ENCODE measurements around the gene RFPL1.
"Not testable (repeated sequence)": the region's sequence is repeated elsewhere in the genome, so short reads cannot be mapped to it uniquely, and the experiment has no call there.

Gene RFPL1

DNA sequence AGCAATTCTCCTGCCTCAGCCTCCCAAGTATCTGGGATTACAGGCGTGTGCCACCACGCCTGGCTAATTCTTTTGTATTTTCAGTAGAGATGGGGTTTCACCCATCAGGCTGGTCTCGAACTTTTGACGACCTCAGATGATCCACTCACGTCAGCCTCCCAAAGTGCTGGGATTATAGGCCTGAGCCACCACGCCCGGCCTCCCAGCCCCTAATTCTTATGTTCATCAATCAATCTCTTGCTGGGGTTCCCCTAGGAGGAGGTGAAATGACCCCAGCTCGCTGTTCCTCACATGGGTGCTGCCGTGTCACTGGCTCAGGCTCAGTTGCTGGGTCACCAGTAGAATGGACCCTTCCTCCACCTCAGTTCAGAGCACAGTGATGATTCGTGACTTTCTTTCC lies at the start of gene RFPL1:
Gene RFPL1 (plus strand): TSS at position 301 of the 400 bp plus-strand sequence.
- not testable (repeated sequence) for FAIRE-seq; DNase-seq (ENCODE audit: insufficient read length, low spot score)

DNA sequence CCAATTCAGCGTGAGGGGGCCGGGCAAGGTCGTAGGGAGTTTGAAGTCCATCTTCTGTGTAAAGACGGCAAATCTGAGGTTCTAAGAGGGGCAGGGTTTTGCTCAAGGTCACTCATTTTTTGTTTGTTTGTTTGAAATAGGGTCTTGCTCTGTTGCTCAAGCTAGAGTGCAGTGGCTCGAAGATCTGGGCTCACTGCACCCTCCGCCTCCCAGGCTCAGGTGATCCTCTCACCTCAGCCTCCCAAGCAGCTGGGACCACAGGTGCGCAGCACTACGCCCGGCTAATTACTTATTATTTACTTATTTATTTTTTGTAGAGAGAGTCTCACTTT lies 49.7 kb upstream of the RFPL1 start:
- no peak for FAIRE-seq
- DNase-seq (ENCODE audit: insufficient read length, low spot score) = no peak

DNA sequence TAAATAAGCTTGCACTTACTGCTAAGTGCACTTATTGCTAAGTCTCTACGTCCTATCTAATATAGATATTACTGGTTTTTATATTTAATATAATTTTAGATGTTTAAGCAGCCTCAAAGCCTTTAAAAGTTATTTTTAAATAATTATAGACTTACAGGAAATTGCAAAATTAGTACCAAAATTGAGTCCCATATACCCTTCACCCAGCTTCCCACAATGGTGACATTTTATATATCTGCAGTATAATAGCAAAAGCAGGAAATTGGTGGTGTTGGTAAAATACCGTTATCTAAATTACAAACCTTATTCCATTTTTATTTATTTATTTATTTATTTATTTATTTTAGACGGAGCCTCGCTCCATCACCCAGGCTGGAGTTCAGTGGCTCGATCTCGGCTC lies 48.1 kb upstream of the RFPL1 start:
- DNase-seq (ENCODE audit: insufficient read length, low spot score) (no peak), FAIRE-seq (no peak)

DNA sequence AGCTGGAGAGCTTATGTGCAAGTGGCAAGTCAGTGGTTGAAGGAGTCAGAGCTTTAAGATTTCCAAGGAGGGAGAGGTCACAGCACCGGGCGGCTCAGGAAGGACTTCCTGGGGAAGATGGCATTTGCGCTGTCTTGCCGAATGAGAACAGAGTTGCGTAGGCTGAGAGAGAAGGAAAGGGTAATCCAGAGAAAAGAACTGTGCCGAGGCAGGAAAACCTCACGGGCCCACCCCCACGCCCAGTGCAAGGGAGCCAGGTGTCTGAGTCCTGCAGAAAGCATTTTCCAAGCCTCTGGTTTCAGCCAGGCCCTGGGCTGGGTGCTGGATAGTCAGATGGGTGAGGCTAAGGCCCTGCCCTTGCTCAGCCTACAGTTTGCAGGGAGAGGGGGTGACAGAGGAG lies 46.8 kb upstream of the RFPL1 start:
- DNase-seq (ENCODE audit: insufficient read length, low spot score) = no peak
- no peak for FAIRE-seq

DNA sequence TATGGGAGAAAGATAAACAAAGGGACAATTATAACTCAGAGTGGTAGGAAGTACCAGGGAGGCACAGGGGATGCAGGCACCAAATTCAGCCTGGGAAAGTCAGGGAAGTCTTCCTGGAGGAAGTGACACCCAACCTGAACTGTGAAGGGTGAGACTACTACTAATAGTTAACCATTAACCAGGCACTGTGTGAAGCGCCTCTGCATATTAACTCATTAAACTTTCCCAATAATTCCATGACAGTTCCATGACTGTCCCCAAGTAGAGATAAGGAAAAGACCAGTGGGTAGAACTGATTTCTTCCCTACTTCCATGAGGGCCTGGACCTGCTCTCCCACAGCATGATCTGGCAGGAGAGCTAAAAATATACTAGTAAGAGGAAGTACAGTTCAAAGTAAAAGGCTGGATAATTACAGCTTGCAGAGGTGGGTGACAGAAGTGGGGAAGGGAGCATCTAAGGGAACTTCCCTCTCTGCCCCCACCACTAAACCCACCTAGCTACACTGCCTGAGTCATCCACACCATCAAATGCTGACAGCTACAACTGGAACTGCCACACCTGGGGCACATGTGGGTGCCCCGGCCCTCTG lies 45.3 kb upstream of the RFPL1 start:
- DNase-seq (ENCODE audit: insufficient read length, low spot score) (no peak), FAIRE-seq (no peak)

DNA sequence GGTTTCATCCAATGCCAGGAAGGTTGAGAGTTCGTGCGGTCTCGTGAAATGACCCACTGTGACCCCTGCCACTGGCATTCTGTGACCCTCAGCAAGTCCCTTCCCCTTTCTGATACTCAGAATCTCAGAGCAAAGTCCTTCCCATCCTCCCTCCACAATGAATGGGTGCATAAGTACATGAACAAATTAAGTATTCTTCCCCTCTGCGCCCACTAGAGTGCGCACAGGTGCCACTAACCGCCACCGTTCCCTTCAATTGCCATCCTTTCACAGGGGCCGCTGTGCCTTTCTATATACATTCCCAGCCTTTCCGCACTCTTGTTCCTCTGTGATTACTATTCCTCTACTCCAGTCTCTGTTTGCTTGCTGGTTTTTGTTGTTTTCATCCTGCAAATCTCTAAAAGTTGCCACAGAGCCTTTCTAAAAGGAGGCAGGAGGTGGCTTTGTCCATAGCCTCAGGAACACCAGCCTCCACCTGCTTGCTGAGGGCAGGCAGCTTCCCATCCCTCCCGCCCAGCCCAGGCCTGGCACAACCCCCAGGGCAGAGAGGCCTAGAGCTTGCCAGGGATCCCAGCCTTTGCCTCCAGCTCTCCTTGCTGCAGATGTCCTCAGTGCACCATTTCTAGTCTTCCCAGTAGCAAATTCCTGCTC lies 43.3 kb upstream of the RFPL1 start:
- DNase-seq (ENCODE audit: insufficient read length, low spot score) (peak; percentile 64), FAIRE-seq (no peak)

DNA sequence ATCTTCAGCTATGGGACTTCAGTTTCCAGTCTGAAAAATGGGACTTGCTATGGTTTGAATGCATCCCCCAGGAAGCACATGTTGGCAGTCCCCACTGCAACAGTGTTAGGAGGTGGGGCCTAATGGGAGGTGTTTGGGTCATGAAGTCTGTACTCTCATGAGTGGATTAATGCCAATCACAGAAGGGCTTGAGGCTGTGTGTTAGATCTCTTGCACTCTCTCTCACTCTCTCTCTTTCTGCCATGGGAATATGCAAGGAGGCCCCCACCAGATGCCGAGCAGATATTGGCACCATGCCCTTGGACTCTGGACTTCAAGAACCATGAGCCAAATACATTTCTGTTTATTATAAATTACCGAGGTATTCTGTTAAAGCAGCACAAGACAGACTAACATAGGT lies 42.3 kb upstream of the RFPL1 start:
- DNase-seq (ENCODE audit: insufficient read length, low spot score) = no peak
- no peak for FAIRE-seq

DNA sequence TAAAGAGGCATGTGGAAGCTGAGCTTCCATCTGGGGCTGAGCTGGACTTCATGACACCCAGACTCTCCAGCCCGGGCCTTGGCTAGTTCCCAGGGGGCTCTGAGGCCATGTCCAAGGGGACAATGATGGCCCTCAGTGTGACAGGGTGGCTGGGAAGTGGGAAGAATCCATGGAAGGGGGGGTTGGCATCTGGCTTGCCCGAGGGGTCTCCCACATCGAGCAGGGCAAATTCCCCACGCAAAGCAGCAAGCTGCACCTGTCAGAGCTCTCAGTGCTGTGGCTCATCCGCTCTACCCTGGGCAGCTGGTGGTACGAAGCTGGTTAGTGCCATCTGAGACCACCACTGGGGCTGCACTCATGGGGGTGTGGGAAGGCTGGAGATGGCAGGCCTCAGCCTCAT lies 40.6 kb upstream of the RFPL1 start:
- DNase-seq (ENCODE audit: insufficient read length, low spot score) (no peak), FAIRE-seq (no peak)

DNA sequence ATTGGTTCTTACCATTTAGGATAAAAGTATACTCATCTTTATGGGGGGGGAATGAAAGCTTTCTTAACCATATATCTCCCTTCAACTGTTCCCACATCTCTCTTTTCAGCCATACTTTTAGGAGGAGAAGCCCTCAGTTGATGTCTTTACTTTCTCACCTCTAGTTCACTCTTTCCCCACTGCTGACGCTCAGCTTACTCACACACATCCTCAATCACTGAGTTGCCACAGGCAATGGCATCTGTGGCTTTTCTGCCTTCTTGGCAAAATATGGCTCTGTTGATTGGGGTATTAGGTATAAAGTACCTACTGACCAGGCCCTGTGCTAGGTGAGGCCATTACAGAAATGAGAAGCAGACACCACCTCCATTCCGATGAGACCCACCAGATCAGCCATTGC lies 37.8 kb upstream of the RFPL1 start:
- FAIRE-seq (no peak), DNase-seq (ENCODE audit: insufficient read length, low spot score) (no peak)

DNA sequence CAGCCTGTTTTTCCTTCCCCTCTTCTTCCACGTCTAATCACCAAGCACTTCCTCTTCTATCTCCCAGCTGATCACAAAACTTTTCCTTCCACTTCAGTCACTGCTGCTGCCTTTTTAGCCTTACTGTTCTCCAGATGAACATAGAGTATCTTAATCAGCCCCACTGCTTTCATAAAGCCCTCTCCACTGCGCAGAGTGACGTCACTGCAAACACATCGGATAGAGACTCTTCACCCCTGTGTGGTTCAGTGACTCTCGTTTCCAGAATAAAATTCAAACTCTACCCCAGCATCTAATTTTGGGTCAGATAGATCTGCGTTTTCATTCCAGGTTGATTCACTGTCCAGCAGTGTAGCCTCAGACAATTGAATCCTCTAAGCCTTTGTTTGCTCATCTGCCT lies 36.8 kb upstream of the RFPL1 start:
- not testable (repeated sequence) for FAIRE-seq; DNase-seq (ENCODE audit: insufficient read length, low spot score)

DNA sequence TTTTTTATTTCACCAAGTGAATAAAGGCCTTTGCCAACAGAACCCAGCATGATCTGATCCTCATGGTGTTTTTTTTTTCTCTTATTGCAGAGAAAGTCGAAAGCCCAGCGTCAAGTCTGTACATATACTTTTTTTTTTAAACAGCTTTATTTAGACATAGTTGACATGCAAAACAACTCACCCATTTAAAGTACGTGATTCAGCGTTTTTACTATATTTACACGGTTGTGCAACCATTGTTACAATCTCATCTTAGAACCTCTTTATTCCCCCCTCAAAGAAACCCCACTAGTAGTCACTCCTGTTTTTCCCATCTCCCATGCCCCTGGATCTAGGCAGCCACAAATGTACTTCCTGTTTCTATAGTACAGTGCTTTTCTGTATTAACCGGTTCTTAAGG lies 29.4 kb upstream of the RFPL1 start:
- FAIRE-seq = no peak
- no peak for DNase-seq (ENCODE audit: insufficient read length, low spot score)

DNA sequence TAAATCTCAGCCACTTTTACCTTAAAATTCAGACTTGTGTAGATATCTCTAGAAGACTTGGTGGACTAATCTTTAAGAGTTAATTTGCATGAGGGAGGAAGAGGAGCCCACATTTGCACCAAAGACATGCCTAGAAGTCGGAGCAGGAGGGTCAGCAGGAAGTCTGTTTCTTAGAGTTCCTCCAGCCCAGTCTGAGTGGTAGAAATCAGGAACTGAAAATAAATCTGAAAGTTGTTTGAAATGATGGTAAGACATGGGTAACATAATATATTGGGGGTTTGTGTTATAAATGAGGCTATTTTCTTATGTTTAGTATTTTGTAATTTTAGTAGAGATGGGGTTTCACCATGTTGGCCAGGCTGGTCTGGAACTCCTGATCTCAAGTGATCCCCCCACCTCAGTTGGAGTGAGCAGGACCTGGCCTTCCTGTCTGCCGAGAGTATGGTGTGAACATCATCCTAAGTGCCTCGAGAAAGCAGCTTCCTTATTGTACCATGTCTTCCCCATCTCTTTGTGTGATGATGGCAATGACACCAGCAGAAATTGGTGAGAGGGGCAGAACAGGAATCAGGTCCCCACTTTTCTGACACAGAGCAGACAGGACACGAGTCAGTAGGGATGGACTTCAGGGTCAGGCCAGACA lies 26.7 kb upstream of the RFPL1 start:
- not testable (repeated sequence) for DNase-seq (ENCODE audit: insufficient read length, low spot score)
- peak; percentile 71 for FAIRE-seq

DNA sequence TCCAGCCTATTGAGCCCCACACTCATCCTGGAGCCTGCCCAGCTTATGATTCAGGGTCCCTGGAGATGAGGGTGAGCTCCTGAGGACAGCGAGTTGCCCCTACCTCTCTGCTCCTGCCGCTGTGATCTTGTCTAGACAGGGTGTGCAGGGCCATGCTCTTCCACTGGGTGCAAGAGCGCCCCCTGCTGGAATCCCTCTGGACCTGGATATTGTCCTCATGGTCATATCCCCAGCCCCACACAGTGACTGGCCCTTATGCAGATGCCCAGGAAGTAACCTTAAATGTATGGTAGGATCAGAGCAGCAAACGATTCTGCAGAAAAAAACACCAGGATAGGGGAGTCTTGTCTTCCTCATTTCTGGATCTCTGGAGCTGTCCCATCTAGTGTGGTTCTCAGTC lies 25.6 kb upstream of the RFPL1 start:
- FAIRE-seq; DNase-seq (ENCODE audit: insufficient read length, low spot score): not testable (repeated sequence)

DNA sequence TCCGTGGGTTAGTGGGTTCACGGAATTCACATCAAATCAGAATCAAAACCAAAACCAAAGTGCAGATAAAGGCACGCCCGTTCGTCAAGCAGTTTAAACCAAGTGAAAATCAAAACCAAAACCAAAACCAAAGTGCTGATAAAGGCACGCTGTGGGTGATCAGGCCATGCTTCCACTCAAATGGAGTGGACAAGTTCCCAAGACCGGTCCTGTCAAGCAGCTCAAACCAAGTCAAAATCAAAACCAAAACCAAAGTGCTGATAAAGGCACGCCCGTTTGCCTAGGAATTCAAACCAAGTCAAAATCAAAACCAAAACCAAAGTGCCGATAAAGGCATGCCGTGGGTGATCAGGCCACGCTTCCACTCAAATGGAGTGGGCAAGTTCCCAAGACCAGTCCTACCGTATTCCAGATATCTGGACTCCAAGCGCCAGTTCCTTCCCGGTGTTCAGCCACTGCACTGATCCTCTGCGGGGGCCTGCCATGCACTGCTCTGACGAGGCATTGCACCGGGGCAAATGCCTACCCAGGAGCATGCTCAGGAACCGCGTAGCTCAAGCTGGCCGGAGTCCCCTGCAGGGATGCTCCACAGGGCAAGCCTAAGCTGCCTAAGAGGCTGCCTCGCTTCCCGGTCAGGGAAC lies 23.3 kb upstream of the RFPL1 start:
- not testable (repeated sequence) for DNase-seq (ENCODE audit: insufficient read length, low spot score); FAIRE-seq

DNA sequence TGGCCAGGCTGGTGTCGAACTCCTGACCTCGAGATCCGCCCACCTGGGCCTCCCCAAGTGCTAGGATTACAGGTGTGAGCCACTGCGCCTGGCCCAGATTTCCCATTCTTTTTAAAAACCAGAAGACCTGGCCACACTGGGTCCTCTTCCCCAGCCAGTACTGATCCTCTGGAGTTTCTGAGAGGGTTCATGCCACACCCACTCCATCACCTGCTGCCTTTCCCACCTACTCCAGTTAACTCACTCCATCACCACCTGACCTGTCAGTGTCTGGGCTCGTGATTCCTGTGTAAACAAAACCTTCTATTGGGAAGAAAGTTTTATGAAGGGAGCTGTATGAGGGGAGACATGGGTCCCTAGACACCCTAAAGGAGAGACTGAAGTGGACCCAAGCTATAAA lies 19.7 kb upstream of the RFPL1 start:
- not testable (repeated sequence) for FAIRE-seq; DNase-seq (ENCODE audit: insufficient read length, low spot score)

DNA sequence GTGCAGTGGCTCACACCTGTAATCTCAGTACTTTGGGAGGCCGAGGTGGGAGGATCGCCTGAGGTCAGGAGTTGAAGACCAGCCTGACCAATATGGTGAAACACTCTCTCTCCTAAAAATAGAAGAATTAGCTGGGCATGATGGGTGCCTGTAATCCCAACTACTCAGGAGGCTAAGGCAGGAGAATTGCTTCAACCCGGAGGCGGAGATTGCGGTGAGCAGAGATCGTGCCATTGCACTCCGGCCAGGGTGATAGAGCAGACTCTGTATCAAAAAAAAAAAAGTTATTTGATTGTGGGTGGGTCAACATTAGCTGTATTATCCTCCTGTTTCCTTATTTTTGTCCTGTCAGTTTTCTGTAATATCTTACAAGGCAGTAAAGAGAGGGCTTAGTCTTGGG lies 11.9 kb upstream of the RFPL1 start:
- no peak for FAIRE-seq
- DNase-seq (ENCODE audit: insufficient read length, low spot score) = no peak

DNA sequence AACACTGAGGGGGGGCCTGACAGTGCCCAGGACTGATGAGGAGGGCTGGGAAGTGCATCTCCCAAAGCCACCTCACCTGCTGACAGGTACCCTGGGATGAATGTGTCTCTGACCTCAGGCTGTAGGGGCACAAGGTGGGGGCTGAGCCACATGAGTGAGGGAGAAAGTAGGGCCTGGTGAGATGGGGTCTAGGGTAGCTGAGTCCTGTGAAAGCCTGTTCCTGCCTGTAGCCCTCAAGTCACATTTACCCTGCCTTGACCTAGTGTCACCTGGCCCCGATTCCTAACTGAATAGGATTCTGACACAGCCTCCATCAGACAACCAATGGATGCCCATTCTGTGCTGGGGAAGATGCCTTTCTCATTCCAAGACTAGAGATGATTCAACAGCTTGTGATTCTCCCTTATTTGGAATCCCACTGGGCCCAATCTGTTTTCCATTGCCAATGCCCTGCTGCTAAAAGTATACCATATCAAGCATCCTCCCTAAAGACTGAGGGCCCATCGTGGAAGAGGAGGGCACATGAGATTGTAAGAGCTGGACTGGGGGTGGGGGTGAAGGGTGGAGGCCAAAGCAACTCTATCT lies 11.1 kb upstream of the RFPL1 start:
- no peak for FAIRE-seq
- no peak for DNase-seq (ENCODE audit: insufficient read length, low spot score)

DNA sequence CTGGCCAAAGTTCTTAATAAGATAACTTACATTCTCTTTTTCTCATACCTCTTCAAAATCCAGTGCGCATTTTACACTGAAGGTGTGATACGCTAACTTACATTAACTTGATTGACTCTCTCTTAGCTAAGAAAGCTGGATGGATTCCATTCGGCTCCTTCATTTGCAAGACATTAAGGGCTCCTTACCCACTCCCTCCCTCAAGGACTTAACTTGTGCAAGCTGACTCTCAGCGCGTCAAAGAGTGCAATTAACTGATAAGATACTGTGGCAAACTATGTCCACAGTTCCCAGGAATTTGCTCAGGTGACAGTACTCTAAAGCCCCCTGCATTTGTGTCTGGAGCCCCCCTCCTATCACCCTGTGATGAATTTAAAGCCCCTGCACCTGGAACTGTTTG lies 6.4 kb upstream of the RFPL1 start:
- FAIRE-seq (no peak), DNase-seq (ENCODE audit: insufficient read length, low spot score) (no peak)

DNA sequence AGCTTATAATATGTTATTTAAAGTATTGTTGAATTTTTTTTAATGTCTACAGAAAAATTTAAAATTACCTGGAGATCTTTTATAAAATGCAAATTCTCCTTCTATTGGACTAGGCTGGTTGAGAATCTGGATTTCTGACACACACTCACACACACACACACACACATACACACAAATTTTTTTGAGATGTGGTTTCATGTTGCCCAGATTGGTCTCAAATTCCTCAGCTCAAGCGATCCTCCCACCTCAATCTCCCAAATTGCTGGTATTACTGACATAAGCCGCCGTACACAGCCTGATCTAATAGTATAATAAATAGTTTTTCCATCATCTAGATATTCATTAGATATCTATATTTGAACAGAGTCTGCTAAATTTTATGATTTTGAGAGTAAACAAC lies 4.5 kb upstream of the RFPL1 start:
- no peak for DNase-seq (ENCODE audit: insufficient read length, low spot score)
- no peak for FAIRE-seq

DNA sequence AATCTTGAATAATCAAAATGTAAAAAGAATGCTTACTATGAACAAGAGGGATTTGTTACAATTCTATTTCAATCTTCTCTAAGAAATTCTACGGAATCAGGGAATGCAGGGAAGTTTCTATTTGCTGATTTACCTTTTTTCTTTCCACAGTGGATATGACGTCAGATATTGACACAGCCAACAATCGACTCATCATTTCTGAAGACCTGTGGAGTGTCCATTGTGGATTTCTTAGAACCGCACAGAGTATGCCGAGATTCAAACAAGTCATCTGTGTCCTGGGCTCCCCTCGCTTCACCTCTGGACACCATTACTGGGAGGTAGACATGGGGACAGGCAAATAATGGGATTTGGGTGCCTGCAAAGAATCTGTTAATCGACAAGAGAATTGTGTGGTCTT lies 4.1 kb upstream of the RFPL1 start:
- FAIRE-seq (no peak), DNase-seq (ENCODE audit: insufficient read length, low spot score) (no peak)

All from HTR-8/SVneo (cell line).